HG03442 (cell line): ENCODE results near the gene PARS2.
A peak's percentile ranks its signal among the peaks of the same experiment; 100 is the strongest.

Source experiments
- ATAC-seq: cut with Tn5 transposase; IDR thresholded peaks from one replicate; pipeline ENCODE4 v1.9.1; 2021; ENCODE audit warnings: mild to moderate bottlenecking, moderate library complexity; ENCODE audit not compliant: unreplicated experiment

Gene PARS2

GRCh38 chr1:54742282-54742681 lies 22.0 kb downstream of the PARS2 start:
- no peak for ATAC-seq

- ATAC-seq = no peak
Measured at GRCh38 chr1:54741531-54741930, 22.8 kb downstream of the PARS2 start.

DNA sequence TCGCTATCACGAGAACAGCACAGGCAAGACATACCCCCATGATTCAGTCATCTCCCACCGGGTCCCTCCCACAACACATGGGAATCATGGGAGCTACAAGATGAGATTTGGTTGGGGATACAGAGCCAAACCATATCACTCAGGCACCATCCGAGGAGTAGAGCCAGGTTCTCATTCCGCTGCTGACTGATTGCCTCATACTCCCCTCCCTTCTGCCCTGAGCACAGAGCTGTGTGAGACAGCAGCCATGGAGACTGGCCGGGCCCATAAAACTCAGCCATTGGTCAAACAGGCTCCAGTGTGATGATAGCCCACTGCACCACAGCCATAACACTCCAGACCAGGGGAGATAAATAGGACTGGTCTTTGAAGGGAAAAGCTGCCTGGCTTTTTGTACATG lies 26.1 kb downstream of the PARS2 start:
- ATAC-seq = no peak

- no peak for ATAC-seq
Measured at GRCh38 chr1:54736685-54737084, 27.6 kb downstream of the PARS2 start.

DNA sequence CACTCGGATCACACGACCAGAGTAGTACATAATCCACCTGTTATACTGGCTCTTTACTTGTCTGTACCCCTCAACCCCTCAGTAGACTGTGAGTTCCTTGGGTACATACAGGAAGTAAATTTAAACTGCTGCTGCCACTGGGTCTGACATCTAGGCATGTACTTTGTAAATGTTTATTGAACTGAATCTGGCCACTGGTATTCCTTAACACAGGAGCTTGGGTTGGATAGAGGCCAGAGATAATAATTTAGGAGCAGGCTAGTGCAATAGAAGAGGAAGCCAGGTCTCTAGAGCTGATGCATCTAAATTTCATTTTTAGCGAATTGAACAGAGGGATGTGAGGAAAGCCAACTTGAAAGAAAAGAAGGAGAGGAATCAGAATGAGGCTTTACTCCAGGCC lies 36.3 kb downstream of the PARS2 start:
- ATAC-seq = no peak

GRCh38 chr1:54724771-54725170 lies 39.6 kb downstream of the PARS2 start:
- ATAC-seq = no peak

GRCh38 chr1:54723985-54724384 lies 40.3 kb downstream of the PARS2 start:
- ATAC-seq = no peak

GRCh38 chr1:54721719-54722118 lies 42.6 kb downstream of the PARS2 start:
- no peak for ATAC-seq

DNA sequence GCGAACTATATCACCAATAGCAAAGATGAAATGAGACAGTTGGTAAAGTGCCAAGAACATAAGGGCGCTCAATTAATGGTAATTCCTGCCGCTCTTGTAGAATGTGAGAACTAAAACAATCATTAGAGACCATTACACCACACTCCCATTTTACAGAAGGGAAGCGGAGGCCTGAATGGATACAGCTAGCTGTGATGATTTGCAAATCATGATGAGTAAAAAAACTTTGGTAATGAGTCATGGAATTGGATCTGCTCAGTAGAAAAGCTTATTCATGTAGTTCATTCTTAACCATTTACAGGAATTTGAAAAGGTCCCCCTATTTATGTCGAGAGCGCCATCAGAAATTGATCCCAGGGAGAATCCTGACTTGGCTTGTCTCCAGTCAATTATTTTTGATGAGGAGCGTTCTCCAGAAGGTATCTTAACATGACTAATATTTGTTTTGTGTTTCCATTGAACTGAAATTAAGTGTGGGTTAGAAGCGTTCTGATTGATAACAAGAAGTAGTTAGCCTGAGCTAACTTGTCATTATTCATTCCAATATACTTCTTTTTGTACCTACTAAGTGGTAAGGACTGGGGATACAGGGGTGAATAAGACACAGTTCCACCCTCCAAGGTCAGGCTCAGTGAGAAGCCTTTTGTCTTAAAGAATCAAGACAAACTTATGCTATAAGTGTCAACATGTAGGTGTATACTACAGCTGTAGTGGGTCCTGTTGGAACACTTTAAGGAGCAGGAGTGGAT lies 47.9 kb downstream of the PARS2 start:
- peak; percentile 4 for ATAC-seq

GRCh38 chr1:54715493-54716298 lies 48.6 kb downstream of the PARS2 start, which contains the start of gene TTC4:
TTC4 (plus strand) TSS chr1:54715861; CDS start chr1:54715909, 48 bp downstream.
- peak; percentile 95 for ATAC-seq

GRCh38 chr1:54714881-54715492 lies 49.3 kb downstream of the PARS2 start:
- ATAC-seq = no peak

GRCh38 chr1:54711536-54711935 lies 52.8 kb downstream of the PARS2 start:
- ATAC-seq = no peak

GRCh38 chr1:54710841-54711240 lies 53.5 kb downstream of the PARS2 start:
- ATAC-seq = no peak

DNA sequence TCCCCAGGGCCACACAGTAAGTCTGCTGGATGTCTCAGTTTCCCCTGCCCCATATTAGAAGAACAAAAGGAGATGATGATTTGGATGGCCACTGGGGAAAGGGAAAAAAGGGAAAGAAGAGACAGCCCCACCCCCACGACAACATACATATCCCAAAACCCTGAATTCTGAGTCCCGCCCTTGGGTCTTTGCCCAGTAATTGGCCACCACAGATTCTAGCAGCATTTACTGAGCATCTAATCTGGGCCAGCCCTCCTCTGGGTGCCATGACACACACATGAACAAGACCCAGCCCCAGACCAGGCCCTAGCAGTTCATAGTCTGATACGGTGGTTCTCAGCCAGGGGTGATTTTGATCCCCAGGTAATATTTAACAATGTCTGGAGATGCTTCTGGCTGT lies 53.9 kb downstream of the PARS2 start:
- ATAC-seq = no peak

GRCh38 chr1:54709547-54710292 lies 54.6 kb downstream of the PARS2 start:
- no peak for ATAC-seq

GRCh38 chr1:54708385-54708784 lies 55.9 kb downstream of the PARS2 start:
- ATAC-seq = no peak
